ENCODE measurements around the gene DNAL4.

The DNAL4 gene

GRCh38 chr22:38839686-38840085, 45.7 kb upstream of the DNAL4 start:
- DNase-seq (ENCODE audit: low read depth), result no peak
- no peak overlapping the region for H3K4me3 ChIP-seq (ENCODE audit: control insufficient read depth, low read depth, low read length)
- TF ChIP-seq CTCF (conservative IDR thresholded peaks at IDR 0.05; ENCODE audit: control insufficient read depth, insufficient read depth, low read depth, low read length), result no peak

GRCh38 chr22:38837414-38837928, 43.5 kb upstream of the DNAL4 start:
- no peak for TF ChIP-seq CTCF (conservative IDR thresholded peaks at IDR 0.05; ENCODE audit: control insufficient read depth, insufficient read depth, low read depth, low read length)
- DNase-seq (ENCODE audit: low read depth), result no peak
- H3K4me3 ChIP-seq (ENCODE audit: control insufficient read depth, low read depth, low read length), result no peak overlapping the region

GRCh38 chr22:38835888-38836301, 42.0 kb upstream of the DNAL4 start:
- H3K4me3 ChIP-seq (ENCODE audit: control insufficient read depth, low read depth, low read length), result no peak overlapping the region
- no peak for TF ChIP-seq CTCF (conservative IDR thresholded peaks at IDR 0.05; ENCODE audit: control insufficient read depth, insufficient read depth, low read depth, low read length)
- DNase-seq (ENCODE audit: low read depth), result peak; percentile 75

- no peak for DNase-seq (ENCODE audit: low read depth)
- no peak overlapping the region for H3K4me3 ChIP-seq (ENCODE audit: control insufficient read depth, low read depth, low read length)
- TF ChIP-seq CTCF (conservative IDR thresholded peaks at IDR 0.05; ENCODE audit: control insufficient read depth, insufficient read depth, low read depth, low read length), result no peak
Measured at GRCh38 chr22:38834991-38835390, 41.0 kb upstream of the DNAL4 start.

- no peak for TF ChIP-seq CTCF (conservative IDR thresholded peaks at IDR 0.05; ENCODE audit: control insufficient read depth, insufficient read depth, low read depth, low read length)
- no peak overlapping the region for H3K4me3 ChIP-seq (ENCODE audit: control insufficient read depth, low read depth, low read length)
- peak; percentile 10 for DNase-seq (ENCODE audit: low read depth)
Measured at GRCh38 chr22:38834215-38834953, 40.4 kb upstream of the DNAL4 start.

- TF ChIP-seq CTCF (conservative IDR thresholded peaks at IDR 0.05; ENCODE audit: control insufficient read depth, insufficient read depth, low read depth, low read length), result no peak
- no peak overlapping the region for H3K4me3 ChIP-seq (ENCODE audit: control insufficient read depth, low read depth, low read length)
- no peak for DNase-seq (ENCODE audit: low read depth)
Measured at GRCh38 chr22:38833061-38833460, 39.1 kb upstream of the DNAL4 start.

Measured in fibroblast of mammary gland (primary cell).